Upper lobe of left lung (tissue), 6 donors: Measurements from ENCODE around the gene BUB3. TPM values are rescaled to one million over a fixed set of nuclear protein-coding genes. Genes with fewer than 3 reads are reported as not detected.

Experiments used
- ATAC-seq, 2 donors: fragments of 200-7000 bp; cut with Tn5 transposase; one replicate each; pipeline ENCODE4 v1.9.1; 2022; ENCODE audit warnings: mild to moderate bottlenecking in 2 of 2, moderate library complexity in 2 of 2; ENCODE audit not compliant: low FRiP score in 2 of 2
- DNase-seq, 2 donors: peaks; one replicate each; pipeline ENCODE4 v3.0.0-alpha.2; 2019 to 2020
- H3K27ac ChIP-seq, 4 donors: fragments of 200-600 bp; sonication (generic); one replicate each; pipeline ENCODE4 v1.5.1; 2016 to 2019
- H3K27me3 ChIP-seq, 4 donors: fragments of 200-600 bp; sonication (generic); one replicate each; pipeline ENCODE4 v1.5.1; 2017 to 2019
- H3K36me3 ChIP-seq, 4 donors: fragments of 200-600 bp; sonication (generic); one replicate each; pipeline ENCODE4 v1.5.1; 2016 to 2019
- H3K4me1 ChIP-seq, 4 donors: fragments of 200-600 bp; sonication (generic); one replicate each; pipeline ENCODE4 v1.5.1; 2018 to 2019
- H3K4me3 ChIP-seq, 4 donors: fragments of 200-600 bp; sonication (generic); one replicate each; pipeline ENCODE4 v1.5.1; 2017 to 2019; ENCODE audit warnings: mild to moderate bottlenecking in 2 of 4, moderate library complexity in 1 of 4
- H3K9me3 ChIP-seq, 4 donors: fragments of 200-600 bp; sonication (generic); one replicate each; pipeline ENCODE4 v1.5.1; 2018 to 2019
- EP300 ChIP-seq, 4 donors: sonication (generic); formaldehyde crosslinking; IDR thresholded peaks; one replicate each; pipeline ENCODE4 v1.5.1; 2017; ENCODE audit warnings: antibody characterized with exemption in 4 of 4, control low read depth in 2 of 4
- POLR2A ChIP-seq, 4 donors: fragments of 450-650 bp; IDR thresholded peaks; one replicate each; pipeline ENCODE4 v1.5.1; 2016 to 2017; ENCODE audit warnings: antibody characterized with exemption in 4 of 4, mild to moderate bottlenecking in 2 of 4
- POLR2AphosphoS5 ChIP-seq, 2 donors: sonication (generic); formaldehyde crosslinking; IDR thresholded peaks; one replicate each; pipeline ENCODE4 v1.5.1; 2017; ENCODE audit warnings: antibody characterized with exemption in 2 of 2
- WGBS, 2 donors: methylation state at CpG; one replicate each; pipeline ENCODE4 v1.1.5; 2017 to 2018; 5-methylcytosine and 5-hydroxymethylcytosine counted together
- total RNA-seq, 6 donors: library from RNA; depleted of rRNA in 4 of 6; stranded (reverse); fragments of >200 nt in 4 of 6; gene quantifications; one replicate each; pipeline versions ENCODE4 v1.1.0 to v1.2.1, GENCODE V29; 2016 to 2021
- TF ChIP-seq, protein P1 (sequence below), 6 experiments: fragments of 450-650 bp in 4 of 6; fragments of 200-600 bp in 2 of 6; sonication (generic) in 2 of 6; IDR thresholded peaks; one replicate each; pipeline ENCODE4 v1.5.1; 2016 to 2019; ENCODE audit warnings: antibody characterized with exemption in 6 of 6
- donor health status: DM: no; HTN: no; CAD: no; lungs with moderate emphysema.
- donor health status: DM: no; HTN: yes; CAD: no; lungs with severe emphysema.

Gene BUB3
- total RNA-seq, 6 donors from 2014 or later = 41.0 to 138 (median 52.4) TPM

- Histone ChIP-seq H3K27me3 (no peaks in the 10 kb centered on the region), H3K27ac (no peak overlapping the region), H3K4me3 (no peak overlapping the region), H3K9me3 (peaks cover 4 to 5% (median 4%) of the 10 kb centered on the region in 4 donors), H3K36me3 (no peaks in the 10 kb centered on the region), H3K4me1 (no peaks in the 10 kb centered on the region)
- no peak for TF ChIP-seq EP300 (IDR thresholded peaks at IDR 0.05)
- no peak for TF ChIP-seq POLR2A (IDR thresholded peaks at IDR 0.05)
- TF ChIP-seq, protein P1, sequence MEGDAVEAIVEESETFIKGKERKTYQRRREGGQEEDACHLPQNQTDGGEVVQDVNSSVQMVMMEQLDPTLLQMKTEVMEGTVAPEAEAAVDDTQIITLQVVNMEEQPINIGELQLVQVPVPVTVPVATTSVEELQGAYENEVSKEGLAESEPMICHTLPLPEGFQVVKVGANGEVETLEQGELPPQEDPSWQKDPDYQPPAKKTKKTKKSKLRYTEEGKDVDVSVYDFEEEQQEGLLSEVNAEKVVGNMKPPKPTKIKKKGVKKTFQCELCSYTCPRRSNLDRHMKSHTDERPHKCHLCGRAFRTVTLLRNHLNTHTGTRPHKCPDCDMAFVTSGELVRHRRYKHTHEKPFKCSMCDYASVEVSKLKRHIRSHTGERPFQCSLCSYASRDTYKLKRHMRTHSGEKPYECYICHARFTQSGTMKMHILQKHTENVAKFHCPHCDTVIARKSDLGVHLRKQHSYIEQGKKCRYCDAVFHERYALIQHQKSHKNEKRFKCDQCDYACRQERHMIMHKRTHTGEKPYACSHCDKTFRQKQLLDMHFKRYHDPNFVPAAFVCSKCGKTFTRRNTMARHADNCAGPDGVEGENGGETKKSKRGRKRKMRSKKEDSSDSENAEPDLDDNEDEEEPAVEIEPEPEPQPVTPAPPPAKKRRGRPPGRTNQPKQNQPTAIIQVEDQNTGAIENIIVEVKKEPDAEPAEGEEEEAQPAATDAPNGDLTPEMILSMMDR (IDR thresholded peaks at IDR 0.05) = no peak
- no peak for TF ChIP-seq POLR2AphosphoS5 (IDR thresholded peaks at IDR 0.05)
- ATAC-seq (no peak), DNase-seq (no peak)
- WGBS, 2 donors = 98 to 99% methylated on average over 3 of the region's 3 CpGs
Measured at GRCh38 chr10:123205041-123205440, 50.8 kb downstream of the BUB3 start.

DNA sequence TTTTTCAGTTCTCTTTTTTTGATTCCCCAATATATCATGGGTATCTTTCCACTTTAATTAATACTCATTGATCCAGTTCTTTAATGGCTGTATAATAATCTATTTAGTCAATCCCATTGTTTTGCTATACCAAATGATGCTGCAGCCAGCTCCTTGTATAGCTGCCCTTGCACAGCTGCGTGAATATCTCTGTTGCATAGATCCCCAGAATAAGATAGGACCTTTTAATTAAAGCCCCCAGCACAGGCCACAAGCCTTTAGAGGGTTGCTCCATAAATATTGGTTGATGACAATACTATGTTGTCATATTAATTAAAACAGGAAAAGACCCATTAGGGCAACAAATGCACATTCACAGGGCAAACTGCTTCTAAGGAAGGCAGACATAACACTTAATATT, 57.9 kb downstream of the BUB3 start:
- no peak overlapping the region for H3K4me3 ChIP-seq
- DNase-seq = no peak
- H3K9me3 ChIP-seq = peaks cover 4 to 9% (median 6%) of the 10 kb centered on the region in 4 donors
- no peak for ATAC-seq
- TF ChIP-seq POLR2A (IDR thresholded peaks at IDR 0.05) (no peak), POLR2AphosphoS5 (IDR thresholded peaks at IDR 0.05) (no peak), EP300 (IDR thresholded peaks at IDR 0.05) (no peak)
- TF ChIP-seq, protein P1 (IDR thresholded peaks at IDR 0.05) = no peak
- 71 to 76% methylated on average over 1 of the region's 1 CpG for WGBS, 2 donors
- no peaks in the 10 kb centered on the region for H3K27me3 ChIP-seq
- H3K36me3 ChIP-seq = no peaks in the 10 kb centered on the region
- H3K27ac ChIP-seq = no peak overlapping the region
- no peaks in the 10 kb centered on the region for H3K4me1 ChIP-seq

- Histone ChIP-seq H3K9me3 (peaks cover 3 to 9% (median 5%) of the 10 kb centered on the region in 4 donors), H3K4me3 (no peak overlapping the region), H3K27ac (no peak overlapping the region), H3K4me1 (no peaks in the 10 kb centered on the region), H3K27me3 (no peaks in the 10 kb centered on the region), H3K36me3 (no peaks in the 10 kb centered on the region)
- TF ChIP-seq EP300 (IDR thresholded peaks at IDR 0.05) (no peak), POLR2AphosphoS5 (IDR thresholded peaks at IDR 0.05) (no peak), POLR2A (IDR thresholded peaks at IDR 0.05) (no peak)
- TF ChIP-seq, protein P1 (IDR thresholded peaks at IDR 0.05) = no peak
- ATAC-seq = no peak
- WGBS, 2 donors = 75 to 85% methylated on average over 6 of the region's 6 CpGs
- no peak for DNase-seq
Measured at GRCh38 chr10:123212640-123213039, 58.4 kb downstream of the BUB3 start.

DNA sequence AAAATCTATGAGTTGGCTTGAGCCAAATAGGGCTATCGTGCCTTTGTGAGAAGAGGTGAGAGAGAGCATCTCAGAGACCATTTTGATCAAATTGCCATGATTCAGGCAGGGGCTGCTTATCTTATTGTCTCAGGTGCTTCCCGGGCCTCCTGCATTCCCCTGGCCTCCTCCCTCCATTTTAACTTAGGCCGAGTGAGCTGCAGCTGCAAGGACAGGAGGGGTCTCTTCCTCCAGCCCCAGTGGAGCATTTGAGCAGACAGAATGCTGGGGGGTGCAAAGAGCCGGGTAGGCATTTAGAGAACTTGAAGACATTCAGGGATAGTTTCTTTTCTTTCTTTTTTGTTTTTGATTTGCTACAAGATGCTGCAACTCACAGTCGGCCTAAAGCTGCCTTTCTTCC, 59.0 kb downstream of the BUB3 start:
- 76 to 84% methylated on average over 5 of the region's 5 CpGs for WGBS, 2 donors
- ATAC-seq = no peak
- no peak for TF ChIP-seq POLR2A (IDR thresholded peaks at IDR 0.05)
- TF ChIP-seq EP300 (IDR thresholded peaks at IDR 0.05) = no peak
- TF ChIP-seq, protein P1 (IDR thresholded peaks at IDR 0.05) = no peak
- TF ChIP-seq POLR2AphosphoS5 (IDR thresholded peaks at IDR 0.05) = no peak
- Histone ChIP-seq H3K9me3 (peaks cover 0 to 8% (median 4%) of the 10 kb centered on the region in 4 donors), H3K4me1 (no peaks in the 10 kb centered on the region), H3K27ac (no peak overlapping the region), H3K27me3 (no peaks in the 10 kb centered on the region), H3K4me3 (no peak overlapping the region), H3K36me3 (no peaks in the 10 kb centered on the region)
- no peak for DNase-seq

Other genes with a start within 250 kb of the BUB3 start
- gene FAM24A, start 243.8 kb upstream of the BUB3 start, total RNA-seq = not detected
- gene C10orf88, start 200.2 kb upstream of the BUB3 start, total RNA-seq = 1 to 10 TPM; 3.9 to 8.8 (median 5.4) TPM
- 1 to 10 TPM; 1.4 to 6.2 (median 3.7) TPM for gene PSTK, start 174.0 kb upstream of the BUB3 start, total RNA-seq
- 10 to 100 TPM in 4 of 6 donors, 1 to 10 TPM in 2; 4.9 to 19.4 (median 15.0) TPM for gene IKZF5, start 145.6 kb upstream of the BUB3 start, total RNA-seq
- 10 to 100 TPM; 10.4 to 48.2 (median 30.2) TPM for gene ACADSB, start 145.4 kb upstream of the BUB3 start, total RNA-seq
- gene HMX3, start 18.4 kb upstream of the BUB3 start, total RNA-seq = not detected
- gene HMX2, start 6.3 kb upstream of the BUB3 start, total RNA-seq = not detected